HG03439 (cell line): ENCODE data around the gene ATG2A.

ENCODE experiments used
- ATAC-seq: cut with Tn5 transposase; IDR thresholded peaks from one replicate; pipeline ENCODE4 v1.9.1; 2021; ENCODE audit warnings: mild to moderate bottlenecking, moderate library complexity; ENCODE audit not compliant: unreplicated experiment

The ATG2A gene

DNA sequence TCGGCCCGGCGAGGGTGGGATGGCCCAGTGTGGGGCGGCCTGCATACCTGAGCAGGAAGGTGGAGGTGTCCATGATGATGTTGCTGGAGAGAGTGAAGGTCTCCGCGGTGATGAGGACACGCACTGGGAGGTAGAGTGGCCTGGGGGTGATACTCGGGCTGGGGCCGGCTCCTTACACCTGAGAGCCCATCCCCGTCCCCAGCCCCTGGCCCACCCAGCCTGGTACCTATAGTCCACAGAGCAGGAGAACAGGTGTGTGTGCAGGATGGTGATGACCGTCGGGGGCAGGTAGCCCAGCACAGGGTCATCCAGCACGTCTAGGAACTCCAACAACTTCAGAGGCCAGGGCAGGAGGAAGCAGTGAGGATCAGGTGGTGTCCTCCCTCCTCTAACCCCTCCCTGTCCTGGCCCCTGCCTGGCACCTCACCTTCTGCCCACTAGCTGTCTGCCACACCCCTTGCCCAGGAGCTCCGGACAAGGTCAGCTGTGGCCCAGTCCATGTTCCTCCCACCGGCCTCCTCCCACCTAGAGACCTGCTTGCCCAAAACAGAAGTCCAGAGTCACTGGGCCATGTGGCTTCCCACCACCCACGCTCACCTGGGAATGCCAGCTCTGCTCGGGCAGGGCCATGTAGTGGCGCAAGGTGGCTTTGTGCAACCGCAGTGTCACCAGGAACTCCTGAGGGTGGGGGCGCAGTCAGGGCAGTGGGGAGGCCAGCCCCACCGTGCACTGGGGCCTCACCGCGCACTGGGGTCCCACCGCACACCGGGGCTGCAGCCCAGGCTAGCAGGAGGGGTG is 11.3 kb downstream of the ATG2A start:
- no peak for ATAC-seq

DNA sequence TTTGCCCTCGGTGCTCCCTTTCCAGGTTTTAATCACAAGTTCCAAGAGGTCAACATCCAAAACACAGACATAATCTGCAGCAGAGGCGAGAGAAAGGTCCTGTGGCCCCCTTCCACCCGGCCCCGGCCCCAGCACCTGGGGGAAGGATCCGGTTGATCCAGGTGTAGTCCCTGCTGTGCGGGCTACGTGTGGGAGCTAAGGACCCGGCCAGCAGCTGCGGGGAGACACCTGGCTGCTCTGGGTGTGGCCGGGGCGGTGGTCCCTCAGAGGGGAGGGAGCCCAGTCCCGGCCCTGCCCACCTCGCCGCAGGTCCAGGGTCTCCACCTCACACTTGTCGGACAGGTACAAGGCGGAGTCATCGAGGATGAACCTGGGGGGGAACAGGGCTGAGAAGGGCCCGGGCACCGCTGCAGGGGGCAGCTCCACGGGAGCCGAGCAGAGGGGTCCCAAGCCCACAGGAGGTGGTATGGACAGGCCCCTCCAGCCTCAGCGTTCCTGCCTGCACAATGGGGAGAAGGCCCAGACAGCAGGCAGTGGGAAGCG is 13.6 kb downstream of the ATG2A start:
- no peak for ATAC-seq

- ATAC-seq, result no peak
Measured at GRCh38 chr11:64902102-64902900, 14.7 kb downstream of the ATG2A start.

- no peak for ATAC-seq
Measured at GRCh38 chr11:64900774-64901173, 16.2 kb downstream of the ATG2A start.

DNA sequence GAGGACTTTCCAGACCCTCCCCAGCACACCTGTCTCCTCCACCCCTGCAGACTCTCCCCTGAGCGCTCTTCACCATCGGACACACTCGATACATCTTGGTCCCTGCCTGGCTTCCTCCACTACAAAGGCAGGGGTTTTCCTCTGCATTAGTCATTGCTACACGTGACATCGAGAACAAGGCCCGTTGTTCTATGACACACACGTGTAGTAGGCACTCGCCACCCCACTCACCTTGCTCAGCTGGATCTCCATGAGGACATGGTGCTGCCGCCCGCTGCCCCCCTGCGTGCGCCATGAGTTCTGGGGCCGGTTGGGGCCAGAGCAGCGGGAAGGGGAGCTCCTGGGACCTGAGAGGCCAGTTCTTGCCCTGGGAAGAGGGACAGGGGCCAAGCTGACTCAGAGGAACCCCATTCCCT is 16.7 kb downstream of the ATG2A start:
- ATAC-seq, result no peak

DNA sequence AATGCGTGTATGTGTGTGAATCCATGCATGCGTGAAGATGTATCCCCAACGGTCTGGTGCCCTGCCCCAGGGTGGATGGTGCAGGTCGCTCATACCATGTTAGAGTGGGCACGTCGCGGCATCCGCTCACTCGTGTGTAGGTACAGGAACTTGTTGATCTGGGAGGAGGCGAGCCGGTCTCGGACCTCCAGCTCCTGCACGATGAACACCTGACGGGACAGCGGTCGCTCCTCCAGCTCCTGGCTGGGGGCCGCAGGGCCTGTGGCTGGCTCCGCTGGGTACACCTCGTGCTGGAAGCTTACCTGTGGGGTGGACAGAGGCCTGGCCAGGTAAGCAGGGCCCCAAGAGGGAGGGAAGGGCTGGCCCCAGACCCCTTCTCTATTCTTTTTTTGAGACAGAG is 18.5 kb downstream of the ATG2A start:
- ATAC-seq, result no peak

- no peak for ATAC-seq
Measured at GRCh38 chr11:64898076-64898445, 18.9 kb downstream of the ATG2A start.

DNA sequence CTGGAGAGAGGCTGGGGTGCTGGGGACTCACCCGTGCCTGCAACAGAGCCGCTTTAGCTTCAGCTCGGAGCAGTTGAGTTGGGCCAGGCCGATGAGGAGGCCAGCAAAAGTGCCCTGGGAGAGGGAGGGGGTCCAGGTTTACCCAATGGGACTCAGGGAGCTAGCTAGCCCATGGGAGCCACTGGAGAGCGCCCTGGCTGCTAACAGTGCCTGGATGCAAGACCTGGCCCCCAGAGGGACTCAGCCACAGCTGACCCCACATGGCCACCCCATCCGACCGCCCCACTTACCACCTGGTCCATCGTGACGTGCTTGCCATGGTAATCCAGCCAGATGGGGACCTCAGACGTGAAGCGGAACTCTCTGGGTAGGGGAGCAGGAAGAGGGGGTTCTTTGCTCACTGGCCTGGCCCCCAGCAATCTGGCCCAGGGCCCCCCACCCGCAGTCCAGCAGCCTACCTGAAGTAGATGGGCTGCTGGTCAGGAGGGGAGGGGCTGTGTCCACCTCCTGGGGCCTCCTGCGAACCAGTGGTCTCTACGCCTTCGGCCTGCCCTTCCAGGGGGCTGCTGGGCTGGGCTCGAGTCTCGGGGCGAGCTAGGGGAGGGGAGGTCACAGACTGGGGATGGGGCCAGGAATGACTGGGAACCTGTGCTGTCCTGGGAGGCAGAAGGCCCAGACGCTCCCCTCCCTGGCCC is 19.5 kb downstream of the ATG2A start:
- ATAC-seq, result no peak

DNA sequence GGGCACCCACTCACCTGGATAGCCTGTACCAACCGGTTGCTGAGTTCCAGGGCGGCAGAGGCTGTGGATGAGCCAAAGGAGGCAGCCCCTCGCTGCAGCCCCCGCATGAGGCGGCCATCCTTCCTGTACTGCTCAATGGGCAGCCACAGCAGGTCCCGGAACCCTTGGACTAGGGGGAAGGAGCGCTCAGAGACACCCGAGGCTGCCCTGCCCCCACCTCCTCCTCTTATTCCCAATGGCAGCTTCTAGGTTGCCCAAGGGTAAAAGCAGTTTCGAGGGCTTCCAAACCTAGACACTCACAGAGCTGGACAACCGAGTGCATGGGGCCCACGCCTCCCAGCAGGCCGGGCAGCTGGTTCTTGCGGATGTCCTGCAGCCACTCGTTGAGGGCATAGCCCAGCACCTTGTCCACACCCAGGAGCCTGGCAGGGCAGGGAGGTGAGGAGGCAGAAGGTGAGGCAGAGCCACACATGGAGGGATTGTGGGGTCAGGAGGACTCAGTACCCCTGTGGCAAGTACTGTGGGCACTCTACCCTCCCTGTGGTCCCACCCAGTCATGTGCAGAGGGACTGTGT is 20.5 kb downstream of the ATG2A start:
- no peak for ATAC-seq

DNA sequence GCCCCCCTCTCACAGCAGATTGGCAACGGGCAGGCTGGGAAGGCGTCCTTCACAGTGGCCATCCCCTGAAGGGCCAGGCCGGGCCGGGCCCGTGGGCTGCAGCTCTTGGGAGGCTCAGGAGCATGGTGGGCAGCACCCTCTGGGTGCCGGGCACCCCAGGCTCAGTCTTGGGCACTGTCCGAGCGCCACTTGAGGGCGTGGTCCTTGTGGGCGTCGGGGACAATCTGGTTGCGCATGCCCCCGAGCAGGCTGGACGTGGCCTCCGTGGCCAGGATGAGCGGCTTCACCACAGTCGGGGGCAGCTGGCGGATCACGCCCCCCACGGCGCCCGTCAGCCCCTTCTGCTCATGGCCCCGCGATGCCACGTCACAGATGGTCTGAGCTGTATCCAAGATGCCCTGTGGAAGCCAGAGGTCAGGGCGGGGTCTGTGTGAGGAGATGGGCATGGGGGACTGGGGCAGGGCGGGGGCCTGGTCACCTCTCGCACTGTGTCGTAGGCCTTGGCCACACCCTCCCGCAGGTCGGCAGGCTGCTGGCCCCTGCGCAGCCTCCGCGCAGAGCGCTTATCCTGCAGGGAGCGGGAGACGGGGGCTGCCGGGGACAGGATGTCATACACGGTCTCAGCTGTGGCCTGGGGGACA is 22.1 kb downstream of the ATG2A start:
- no peak for ATAC-seq

DNA sequence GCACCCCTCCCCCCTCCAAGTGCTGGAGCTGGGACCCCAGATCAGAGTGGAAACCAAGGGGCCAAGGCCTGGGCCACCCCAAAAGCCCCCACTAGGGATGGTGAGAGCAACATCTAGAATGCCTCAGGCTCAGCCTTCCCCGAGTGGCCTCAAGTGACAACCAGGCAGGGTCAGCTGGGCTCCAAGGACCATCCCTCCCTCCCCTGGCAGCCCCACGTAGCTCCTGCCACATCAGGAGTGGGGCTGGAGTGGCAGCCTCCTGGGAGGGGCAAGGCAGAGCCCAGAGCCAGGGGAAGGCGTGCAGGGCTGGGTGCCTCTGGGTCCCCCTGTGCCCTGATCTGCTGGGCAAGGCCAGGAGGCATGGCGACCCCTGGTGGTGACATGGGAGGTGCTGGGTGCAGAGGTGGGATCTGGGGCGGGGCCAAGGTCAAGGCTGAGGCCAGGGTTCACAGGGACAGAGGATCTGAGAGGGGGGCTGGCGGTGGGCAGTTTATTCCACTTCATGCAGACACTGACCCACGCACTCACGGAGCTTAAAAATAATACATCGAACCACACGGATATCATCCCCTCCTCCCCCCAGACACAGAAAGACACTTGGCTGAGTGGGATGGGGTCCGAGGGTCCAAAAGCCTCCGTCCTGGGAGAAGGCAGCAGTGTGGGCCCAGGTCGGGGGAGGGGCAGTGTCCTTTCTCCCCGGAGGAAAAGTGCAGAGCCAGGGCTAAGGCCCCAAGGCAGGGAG is 22.8 kb downstream of the ATG2A start:
- ATAC-seq, result no peak

GRCh38 chr11:64893194-64894069 is 23.6 kb downstream of the ATG2A start:
- ATAC-seq, result no peak

GRCh38 chr11:64892838-64893193 is 24.2 kb downstream of the ATG2A start:
- no peak for ATAC-seq

DNA sequence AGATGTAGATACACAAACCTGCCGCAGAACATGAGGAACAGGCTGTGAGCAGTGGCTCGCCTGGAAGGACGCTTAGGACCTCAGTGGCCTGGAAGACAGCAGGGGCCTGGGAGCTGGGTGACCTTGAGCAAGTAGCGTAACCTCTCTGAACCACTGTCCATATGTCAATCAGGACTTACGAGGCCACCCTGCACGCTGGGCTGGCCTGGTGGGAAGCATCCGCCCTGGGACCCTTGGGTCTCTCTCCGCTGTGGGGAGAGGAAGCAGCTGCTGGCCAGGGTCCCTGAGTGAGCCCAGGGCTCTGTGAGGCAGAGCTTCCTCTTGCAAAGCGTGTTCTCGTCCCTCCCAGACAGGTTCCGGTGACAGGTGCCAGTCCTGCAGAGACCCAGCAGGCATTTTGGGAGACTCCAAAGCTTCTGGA is 24.6 kb downstream of the ATG2A start:
- ATAC-seq, result no peak

- no peak for ATAC-seq
Measured at GRCh38 chr11:64891880-64892279, 25.1 kb downstream of the ATG2A start.

DNA sequence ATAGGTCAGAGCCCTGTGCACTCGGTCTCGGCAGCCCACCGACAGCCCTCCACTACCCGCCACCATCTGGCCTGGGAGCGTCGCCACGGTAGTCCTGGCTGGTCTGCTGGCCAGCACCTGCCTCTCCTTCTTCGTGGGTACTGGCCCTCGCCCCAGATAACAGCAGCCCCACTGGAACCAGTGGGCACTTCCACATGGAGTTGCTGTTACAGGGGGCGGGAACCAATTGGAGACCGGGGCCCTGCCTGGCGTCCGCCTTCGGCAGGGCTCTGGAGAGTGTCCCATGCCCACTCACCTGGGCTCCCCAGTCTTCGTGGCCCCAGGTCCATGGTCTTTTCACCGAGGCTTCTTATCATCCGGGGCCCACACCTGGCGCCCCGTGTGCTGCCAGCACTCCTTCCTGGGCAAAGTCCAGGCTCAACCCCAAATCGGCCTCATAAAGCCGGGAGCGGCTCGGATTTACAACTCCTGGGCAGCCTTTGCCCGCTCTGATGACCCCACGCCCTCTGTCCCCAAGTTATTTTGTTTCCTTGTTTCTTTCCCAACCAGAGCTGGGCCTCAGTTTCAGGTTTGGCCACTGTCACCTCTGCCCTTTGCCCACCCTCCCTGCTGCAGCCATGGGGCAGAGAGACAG is 25.7 kb downstream of the ATG2A start:
- no peak for ATAC-seq

DNA sequence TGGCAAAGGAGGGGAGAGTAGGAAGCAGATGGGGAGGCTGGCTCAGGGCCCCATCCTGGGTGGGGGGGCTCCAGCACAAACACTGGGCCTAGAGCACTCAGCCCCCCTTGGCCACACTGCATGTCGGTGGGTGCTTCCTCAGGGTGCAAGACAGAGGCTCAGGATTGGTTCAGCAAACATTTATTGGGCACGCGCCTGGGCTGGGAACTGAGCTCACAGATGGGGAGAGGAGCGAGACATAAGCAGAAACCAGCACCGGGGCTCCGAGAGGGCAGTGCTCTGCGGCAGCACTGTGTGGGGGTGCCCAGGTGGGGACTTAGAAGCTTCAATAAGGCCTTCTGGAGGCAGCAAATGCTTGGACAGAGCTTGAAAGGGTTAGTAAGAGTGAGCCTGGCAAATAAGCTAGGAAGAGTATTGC is 26.5 kb downstream of the ATG2A start:
- no peak for ATAC-seq

- ATAC-seq, result no peak
Measured at GRCh38 chr11:64888729-64889511, 28.1 kb downstream of the ATG2A start.
